GM12872 (cell line): ENCODE results near the gene HK3.

Source experiments
- TF ChIP-seq, protein P1 (sequence below): IDR thresholded peaks from 3 replicates; pipeline ENCODE4 v1.5.1; 2011; ENCODE audit warnings: low read depth, mild to moderate bottlenecking, low read length, moderate library complexity; ENCODE audit not compliant: insufficient read depth

Gene HK3

GRCh38 chr5:176856746-176857145, 42.4 kb downstream of the HK3 start:
- TF ChIP-seq, protein P1, sequence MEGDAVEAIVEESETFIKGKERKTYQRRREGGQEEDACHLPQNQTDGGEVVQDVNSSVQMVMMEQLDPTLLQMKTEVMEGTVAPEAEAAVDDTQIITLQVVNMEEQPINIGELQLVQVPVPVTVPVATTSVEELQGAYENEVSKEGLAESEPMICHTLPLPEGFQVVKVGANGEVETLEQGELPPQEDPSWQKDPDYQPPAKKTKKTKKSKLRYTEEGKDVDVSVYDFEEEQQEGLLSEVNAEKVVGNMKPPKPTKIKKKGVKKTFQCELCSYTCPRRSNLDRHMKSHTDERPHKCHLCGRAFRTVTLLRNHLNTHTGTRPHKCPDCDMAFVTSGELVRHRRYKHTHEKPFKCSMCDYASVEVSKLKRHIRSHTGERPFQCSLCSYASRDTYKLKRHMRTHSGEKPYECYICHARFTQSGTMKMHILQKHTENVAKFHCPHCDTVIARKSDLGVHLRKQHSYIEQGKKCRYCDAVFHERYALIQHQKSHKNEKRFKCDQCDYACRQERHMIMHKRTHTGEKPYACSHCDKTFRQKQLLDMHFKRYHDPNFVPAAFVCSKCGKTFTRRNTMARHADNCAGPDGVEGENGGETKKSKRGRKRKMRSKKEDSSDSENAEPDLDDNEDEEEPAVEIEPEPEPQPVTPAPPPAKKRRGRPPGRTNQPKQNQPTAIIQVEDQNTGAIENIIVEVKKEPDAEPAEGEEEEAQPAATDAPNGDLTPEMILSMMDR: no peak

DNA sequence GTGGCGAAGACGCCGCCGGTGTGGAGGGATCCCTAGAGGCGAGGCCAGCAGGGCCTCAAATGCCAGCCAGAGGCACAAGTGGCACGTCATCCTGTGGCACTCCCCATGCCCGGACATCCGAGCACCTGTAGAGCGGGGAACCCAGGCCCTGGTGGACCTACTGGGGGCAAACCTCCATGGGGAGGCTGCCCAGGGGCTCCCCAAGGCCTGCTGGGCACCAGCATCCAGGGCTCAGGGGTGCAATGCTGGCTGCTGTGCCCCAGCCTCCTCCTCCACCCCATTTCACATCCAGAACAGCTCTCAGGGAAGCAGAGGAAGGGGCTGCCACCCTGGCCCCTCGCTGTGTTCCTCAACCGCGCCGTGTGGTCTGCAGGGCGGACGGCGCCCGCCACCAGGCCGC, 43.5 kb downstream of the HK3 start:
- TF ChIP-seq, protein P1: no peak

DNA sequence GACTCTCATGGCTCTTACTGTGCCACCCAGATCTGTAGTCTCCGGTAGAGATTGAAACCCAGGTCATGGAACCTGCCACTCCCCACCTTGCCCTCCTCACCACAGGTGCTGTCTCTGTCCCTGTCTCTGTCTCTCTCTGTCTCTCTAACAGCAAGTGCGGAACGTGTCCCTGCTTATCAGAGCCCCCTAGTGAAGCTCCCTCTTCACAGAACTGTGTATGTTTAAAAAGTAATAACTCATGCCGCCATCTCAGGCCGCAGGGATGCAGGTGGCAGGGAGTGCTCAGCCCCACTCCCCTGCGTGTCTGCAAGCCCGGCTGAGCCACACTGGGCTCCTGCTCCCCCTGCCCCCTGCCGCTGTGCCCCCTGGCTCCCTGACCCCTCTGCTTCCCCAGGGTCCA, 45.0 kb downstream of the HK3 start:
- TF ChIP-seq, protein P1: no peak

DNA sequence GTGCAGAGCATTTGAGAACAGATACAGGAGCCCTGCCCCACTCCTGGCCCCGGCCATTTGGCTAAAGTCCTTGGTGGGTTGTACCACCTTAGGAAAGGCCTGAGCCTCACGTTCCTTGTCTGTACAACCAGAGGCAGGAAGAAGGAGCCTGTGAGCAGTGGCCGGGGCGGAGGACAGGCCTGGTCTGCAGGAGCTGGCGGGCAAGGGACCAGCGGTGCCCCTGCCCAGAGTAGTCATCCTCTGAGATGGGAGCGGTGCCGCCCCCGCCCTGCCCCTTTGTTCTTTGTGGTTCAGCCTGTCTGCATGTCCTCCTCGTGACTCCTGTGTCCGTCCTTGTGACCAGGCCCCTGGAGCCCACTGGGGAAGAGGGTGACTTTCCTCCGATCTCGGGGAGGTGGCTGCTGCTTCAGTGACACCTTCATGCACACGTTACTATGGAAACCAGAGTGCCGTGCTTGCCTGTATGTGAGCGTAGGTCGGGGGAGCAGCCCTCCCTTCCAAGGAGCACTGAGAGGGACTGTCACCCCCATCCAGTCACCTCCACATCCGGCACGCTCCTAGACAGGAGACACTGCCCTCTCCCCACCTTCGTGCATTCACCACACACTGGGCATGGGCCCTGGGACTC, 45.9 kb downstream of the HK3 start:
- TF ChIP-seq, protein P1: no peak

GRCh38 chr5:176851871-176852658, 47.1 kb downstream of the HK3 start:
- TF ChIP-seq, protein P1: no peak

- TF ChIP-seq, protein P1: no peak
These were observed 47.8 kb downstream of the HK3 start for GRCh38 chr5:176851380-176851779.

DNA sequence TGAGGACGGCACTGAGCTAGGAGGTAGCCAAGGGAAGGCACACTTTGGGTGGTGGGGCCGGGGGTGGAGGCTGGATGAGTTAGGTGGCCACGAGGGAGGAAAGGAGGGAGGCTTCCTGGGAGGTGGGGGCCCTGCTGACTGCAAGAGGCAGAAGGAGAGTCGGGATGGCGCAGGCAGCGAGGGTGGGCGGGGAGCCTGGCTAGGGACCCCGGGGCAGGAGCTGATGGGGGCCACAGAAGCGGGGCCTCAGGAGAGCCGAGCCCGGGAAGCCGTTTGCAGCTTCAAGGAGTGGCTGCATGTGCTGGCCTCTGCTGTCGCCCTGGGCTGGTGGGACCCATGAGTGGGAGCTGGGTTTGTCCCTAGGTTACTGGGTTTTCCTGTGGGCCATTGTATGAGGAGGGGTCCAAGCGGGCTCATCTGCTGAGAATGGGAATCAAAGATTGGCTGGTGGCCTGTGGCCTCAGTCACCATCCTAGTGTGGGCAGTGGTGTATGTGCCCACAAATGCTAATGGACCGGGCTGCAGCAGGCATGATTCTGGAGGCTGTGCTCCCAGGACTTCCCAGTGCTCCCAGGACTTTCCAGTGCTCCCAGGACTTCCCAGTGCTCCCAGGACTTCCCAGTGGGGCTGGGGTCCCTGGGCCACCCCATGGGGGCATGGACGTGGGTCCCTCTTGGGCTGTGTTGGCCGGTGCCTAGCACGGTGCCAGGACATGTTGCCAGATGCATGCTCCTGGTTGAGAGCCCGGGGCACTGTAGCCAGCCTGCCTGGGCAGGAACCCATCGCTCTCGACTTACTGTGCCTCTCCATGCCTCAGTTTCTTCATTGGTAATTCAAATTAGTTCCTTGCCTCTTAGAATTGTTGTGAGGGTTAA, 48.5 kb downstream of the HK3 start:
- TF ChIP-seq, protein P1: no peak
